ENCODE results near the gene WNT5B. TPM values are rescaled to one million over a fixed set of nuclear protein-coding genes. Genes with fewer than 3 reads are reported as not detected.
"Not testable (repeated sequence)": the region's sequence is repeated elsewhere in the genome, so short reads cannot be mapped to it uniquely, and the experiment has no call there.

Gene WNT5B
- total RNA-seq, 1 donor from 2014 or later: 11.0 TPM

DNA sequence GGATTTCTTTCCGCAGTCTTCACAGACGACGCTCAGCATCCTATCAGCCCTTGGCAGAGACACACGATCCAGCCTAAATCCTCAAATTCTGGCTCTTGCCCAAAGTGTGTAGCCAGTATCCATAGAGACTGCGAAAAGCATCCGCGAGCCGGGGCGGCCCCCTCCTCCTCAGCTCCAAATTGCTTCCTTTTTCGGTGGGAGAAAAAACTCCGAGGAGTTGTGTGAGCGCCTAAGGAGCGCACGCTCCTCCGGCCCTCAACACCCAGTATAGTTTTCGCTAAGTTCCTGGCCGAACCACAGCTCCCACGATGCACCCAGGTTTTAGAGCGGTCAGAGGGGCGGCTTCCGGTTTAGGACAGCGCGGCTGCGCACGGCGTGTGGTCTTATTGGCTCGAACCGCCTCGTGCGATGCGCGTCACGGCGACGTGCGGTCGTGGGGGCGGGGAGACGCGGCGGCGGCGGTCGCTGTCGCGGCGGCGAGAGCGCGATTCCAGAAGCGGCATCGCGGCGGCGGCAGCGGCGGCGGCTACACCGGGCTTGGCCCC is 61.6 kb downstream of the WNT5B start, which contains the start of gene ADIPOR2:
Gene ADIPOR2, plus strand, starts transcription at position 493 of the 545 bp plus-strand sequence. CDS start 63,274 bp downstream, outside the sequence.
- DNase-seq (ENCODE audit: low read depth): peak; percentile 90

DNA sequence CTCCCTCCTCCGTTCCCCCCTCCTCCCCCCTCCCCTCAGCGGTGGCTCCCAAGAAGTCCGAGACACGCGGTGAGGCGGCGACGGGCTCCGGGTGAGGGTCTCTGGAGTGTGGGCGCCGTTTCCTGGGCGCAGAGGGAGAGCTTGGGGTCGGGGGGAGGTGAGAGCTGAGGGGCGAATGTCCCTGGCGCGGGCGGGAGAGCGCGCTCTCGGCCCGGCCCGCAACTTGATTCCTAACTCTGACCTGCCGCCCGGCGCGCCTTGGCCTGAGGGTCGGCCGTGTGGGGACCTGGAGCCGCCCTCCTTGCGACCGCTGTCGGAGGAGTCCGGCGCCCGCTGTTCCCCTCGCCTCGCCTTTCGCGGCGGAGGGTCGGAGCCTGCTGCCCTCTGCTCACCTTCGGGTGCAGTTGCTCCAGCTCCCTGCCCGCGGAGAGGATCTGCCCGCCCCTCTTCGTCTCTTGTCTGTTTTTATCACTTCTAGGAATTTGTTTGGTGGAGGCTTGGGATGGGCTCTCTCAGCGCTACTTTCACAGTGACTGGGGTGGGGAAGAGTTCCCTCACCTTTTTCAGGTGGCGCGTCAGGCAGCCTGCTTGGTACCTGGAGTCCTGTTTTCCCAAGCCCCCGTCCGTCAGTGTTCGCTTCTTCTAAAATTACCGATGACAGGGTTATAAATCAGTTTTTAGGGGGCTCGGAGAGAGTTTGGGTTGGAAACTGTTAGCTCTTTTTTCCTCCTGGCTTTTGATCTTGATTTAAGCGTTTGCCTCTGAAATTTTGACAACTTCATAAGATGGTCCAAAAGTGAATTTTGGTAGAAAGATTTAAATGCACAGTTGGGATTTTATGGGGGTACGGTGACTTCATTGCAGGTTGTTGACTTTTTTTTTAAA is 62.3 kb downstream of the WNT5B start:
- no peak for DNase-seq (ENCODE audit: low read depth)

GRCh38 chr12:1692226-1692625 is 63.2 kb downstream of the WNT5B start:
- DNase-seq (ENCODE audit: low read depth): no peak

DNA sequence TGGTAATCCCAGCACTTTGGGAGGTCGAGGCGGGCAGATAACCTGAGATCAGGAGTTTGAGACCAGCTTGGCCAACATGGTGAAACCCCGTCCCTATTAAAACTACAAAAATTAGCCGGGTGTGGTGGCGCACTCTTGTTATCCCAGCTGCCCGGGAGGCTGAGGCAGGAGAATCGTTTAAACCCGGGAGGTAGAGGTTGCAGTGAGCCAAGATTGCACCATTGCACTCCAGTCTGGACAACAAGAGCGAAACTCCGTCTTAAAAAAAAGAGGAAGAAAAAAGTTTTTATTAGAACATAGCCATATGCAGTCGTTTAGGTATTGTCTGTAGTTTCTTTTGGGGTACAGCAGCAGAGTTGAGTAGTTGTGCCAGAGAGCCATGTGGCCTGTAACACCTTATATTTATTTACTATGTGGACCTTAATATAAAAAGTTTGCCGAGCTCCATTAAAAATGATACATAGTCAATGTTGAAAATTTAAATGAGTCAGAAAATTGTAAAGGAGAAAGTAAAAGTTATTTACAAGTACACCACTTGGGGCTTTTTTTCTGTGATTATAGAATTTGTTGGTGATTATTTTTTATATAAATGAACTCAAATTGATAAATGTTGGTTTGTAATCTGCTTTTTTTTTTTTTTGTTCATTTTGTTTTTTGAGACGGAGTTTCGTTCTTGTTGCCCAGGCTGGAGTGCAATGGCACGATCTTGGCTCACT is 64.0 kb downstream of the WNT5B start:
- no peak for DNase-seq (ENCODE audit: low read depth)

- not testable (repeated sequence) for DNase-seq (ENCODE audit: low read depth)
These were observed 66.1 kb downstream of the WNT5B start for GRCh38 chr12:1695097-1695496.

DNA sequence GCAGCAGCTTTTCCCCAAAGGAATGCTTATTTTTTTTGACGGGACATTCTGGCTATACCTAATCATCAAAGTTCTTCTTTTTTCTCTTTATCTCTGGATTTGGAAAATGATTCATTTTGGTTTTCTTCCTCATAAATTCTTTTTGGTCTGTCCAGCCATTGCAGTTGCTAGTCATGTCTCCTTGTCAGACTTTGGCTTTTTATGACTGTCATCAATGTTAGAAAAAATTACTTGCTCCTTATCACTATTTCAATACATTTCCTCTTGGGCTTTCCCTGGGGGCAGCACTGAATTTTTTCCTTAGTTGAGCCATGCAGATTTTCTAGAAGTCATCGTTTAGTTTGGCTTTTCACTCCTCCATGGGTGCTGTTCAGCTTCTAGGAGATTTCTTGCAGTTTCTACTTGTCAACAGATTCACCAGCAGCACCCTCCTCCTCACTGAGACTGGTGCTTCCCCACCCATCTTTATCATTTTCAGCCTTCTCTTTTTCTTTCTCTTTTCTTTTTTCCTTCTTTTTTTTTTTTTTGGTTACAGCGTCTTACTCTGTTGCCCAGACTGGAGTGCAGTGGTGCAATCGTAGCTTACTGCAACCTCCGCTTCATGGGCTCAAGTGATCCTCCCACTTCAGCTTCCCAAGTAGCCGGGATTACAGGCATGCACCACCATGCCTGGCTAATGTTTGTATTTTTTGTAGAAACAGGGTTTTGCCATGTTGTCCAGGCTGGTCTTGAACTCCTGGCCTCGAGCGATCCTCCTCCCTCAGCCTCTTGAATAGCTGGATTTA is 67.0 kb downstream of the WNT5B start:
- DNase-seq (ENCODE audit: low read depth): no peak

DNA sequence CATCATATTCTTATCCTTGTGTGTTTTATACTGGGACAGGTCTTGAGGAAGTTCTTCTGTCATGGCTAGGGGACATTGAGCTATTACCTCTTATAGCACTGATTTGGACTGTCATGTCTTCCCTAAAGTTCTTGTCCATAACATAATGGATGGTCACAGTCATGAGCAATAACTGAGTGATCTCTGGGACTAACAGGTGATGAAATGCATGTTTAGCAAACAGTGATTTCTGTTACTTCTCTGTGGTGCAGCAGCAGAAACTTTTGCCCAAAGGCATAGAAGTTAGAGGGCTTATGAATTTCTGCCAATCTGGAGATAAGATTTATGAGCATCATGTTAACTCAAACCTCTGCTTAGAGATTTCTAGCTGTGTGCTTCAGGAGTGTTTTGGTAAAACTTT is 67.8 kb downstream of the WNT5B start:
- no peak for DNase-seq (ENCODE audit: low read depth)

Other genes starting within 250 kb of the WNT5B start
- 6.4 and 17.3 TPM in 2 replicates for gene FBXL14, start 34.6 kb upstream of the WNT5B start, total RNA-seq
- gene ADIPOR2, start 61.8 kb downstream of the WNT5B start, total RNA-seq: 32.1 and 47.1 TPM in 2 replicates
- gene LRTM2, start 191.3 kb downstream of the WNT5B start, total RNA-seq: not detected in 2 replicates